Ishikawa (cell line): ENCODE data around the gene ASPRV1.

Source experiments
- CEBPB ChIP-seq: IDR thresholded peaks from 2 replicates; pipeline ENCODE4 v1.6.1; 2012
- CREB1 ChIP-seq: IDR thresholded peaks from 2 replicates; pipeline ENCODE4 v1.6.1; 2012; ENCODE audit warnings: low read depth
- EGR1 ChIP-seq: IDR thresholded peaks from 2 replicates; pipeline ENCODE4 v1.6.1; 2012
- EP300 ChIP-seq: IDR thresholded peaks from 2 replicates; pipeline ENCODE4 v1.6.1; 2012; ENCODE audit warnings: borderline replicate concordance
- FOXM1 ChIP-seq: IDR thresholded peaks from 2 replicates; pipeline ENCODE4 v1.6.1; 2012; ENCODE audit warnings: low read depth, borderline replicate concordance
- NFIC ChIP-seq: IDR thresholded peaks from 2 replicates; pipeline ENCODE4 v1.6.1; 2012
- RAD21 ChIP-seq: IDR thresholded peaks from 2 replicates; pipeline ENCODE4 v1.6.1; 2012; ENCODE audit warnings: low read depth
- TAF1 ChIP-seq: IDR thresholded peaks from 2 replicates; pipeline ENCODE4 v1.6.1; 2012; ENCODE audit warnings: low read depth, mild to moderate bottlenecking
- TCF12 ChIP-seq: IDR thresholded peaks from 2 replicates; pipeline ENCODE4 v1.6.1; 2012; ENCODE audit warnings: low read depth
- TEAD4 ChIP-seq: IDR thresholded peaks from 2 replicates; pipeline ENCODE4 v1.6.1; 2012
- YY1 ChIP-seq: IDR thresholded peaks from 2 replicates; pipeline ENCODE4 v1.6.1; 2012; ENCODE audit warnings: low read depth
- ZBTB7A ChIP-seq: IDR thresholded peaks from 2 replicates; pipeline ENCODE4 v1.6.1; 2012; ENCODE audit warnings: low read depth
- TF ChIP-seq, protein P1 (sequence below): IDR thresholded peaks from 2 replicates; pipeline ENCODE4 v1.6.1; 2012
- TF ChIP-seq, protein P2 (sequence below): IDR thresholded peaks from 2 replicates; pipeline ENCODE4 v1.6.1; 2012
- TF ChIP-seq, protein P3 (sequence below): IDR thresholded peaks from 2 replicates; pipeline ENCODE4 v1.6.1; 2012; ENCODE audit warnings: low read depth, mild to moderate bottlenecking

The ASPRV1 gene

DNA sequence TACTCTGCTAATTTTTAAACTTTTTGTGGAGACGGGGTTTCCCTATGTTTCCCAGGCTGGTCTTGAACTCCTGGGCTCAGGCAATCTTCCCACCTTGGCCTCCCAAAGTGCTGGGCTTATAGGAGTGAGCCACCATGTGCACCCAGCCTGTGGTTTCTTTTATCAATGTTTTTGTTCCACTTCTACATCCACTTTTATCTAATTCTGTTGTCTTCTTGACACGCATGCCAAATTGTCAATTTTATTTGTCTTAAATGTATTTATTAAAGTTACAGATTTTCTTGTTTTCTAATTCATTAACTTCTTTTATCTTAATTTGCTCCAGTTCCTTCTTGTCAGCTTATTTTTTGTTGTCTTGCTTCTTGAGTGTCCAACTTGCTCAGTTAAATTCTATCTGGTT is 43.8 kb upstream of the ASPRV1 start:
- TF ChIP-seq CEBPB (no peak), ZBTB7A (no peak), TAF1 (no peak), FOXM1 (no peak), TCF12 (no peak), RAD21 (no peak), CREB1 (no peak), EGR1 (no peak), TEAD4 (no peak), YY1 (no peak), EP300 (no peak), NFIC (no peak)
- TF ChIP-seq, protein P1, sequence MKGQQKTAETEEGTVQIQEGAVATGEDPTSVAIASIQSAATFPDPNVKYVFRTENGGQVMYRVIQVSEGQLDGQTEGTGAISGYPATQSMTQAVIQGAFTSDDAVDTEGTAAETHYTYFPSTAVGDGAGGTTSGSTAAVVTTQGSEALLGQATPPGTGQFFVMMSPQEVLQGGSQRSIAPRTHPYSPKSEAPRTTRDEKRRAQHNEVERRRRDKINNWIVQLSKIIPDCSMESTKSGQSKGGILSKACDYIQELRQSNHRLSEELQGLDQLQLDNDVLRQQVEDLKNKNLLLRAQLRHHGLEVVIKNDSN = no peak
- TF ChIP-seq, protein P2, sequence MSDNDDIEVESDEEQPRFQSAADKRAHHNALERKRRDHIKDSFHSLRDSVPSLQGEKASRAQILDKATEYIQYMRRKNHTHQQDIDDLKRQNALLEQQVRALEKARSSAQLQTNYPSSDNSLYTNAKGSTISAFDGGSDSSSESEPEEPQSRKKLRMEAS = no peak
- TF ChIP-seq, protein P3, sequence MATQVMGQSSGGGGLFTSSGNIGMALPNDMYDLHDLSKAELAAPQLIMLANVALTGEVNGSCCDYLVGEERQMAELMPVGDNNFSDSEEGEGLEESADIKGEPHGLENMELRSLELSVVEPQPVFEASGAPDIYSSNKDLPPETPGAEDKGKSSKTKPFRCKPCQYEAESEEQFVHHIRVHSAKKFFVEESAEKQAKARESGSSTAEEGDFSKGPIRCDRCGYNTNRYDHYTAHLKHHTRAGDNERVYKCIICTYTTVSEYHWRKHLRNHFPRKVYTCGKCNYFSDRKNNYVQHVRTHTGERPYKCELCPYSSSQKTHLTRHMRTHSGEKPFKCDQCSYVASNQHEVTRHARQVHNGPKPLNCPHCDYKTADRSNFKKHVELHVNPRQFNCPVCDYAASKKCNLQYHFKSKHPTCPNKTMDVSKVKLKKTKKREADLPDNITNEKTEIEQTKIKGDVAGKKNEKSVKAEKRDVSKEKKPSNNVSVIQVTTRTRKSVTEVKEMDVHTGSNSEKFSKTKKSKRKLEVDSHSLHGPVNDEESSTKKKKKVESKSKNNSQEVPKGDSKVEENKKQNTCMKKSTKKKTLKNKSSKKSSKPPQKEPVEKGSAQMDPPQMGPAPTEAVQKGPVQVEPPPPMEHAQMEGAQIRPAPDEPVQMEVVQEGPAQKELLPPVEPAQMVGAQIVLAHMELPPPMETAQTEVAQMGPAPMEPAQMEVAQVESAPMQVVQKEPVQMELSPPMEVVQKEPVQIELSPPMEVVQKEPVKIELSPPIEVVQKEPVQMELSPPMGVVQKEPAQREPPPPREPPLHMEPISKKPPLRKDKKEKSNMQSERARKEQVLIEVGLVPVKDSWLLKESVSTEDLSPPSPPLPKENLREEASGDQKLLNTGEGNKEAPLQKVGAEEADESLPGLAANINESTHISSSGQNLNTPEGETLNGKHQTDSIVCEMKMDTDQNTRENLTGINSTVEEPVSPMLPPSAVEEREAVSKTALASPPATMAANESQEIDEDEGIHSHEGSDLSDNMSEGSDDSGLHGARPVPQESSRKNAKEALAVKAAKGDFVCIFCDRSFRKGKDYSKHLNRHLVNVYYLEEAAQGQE = no peak

DNA sequence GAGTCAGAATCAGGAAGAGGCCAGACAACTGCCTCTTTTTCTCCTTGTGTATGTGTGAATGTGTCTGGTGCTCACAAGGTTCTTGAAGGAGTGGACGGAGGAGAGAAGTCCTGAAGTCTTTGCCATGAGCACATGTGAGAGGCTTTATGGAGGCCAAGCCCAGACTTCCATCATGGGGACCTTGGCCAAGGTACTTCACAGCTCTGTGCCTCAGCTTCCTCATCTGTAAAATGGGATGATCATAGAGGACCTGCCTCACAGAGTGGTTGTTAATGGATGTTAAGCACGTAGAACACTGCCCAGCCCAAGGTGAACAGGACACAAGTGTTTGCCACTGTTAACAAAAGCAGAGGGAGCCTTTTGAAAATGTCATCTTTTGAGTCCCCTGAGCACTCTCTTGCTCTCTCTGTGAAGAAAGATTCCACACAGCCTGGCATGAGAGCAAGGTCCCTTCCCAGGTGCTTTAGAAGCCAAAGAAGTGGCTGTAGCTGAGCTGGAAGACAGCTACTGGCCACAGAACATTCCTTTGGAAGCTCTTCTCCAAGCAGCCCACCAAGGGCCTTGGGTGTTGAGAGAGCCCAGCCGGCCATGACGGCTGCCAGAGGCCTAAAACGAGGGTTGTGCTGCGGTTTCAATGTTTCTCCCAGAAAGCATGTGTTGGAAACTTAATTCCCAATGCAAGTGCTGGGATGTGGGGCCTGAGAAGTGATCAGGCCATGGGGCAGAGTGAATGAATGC is 41.8 kb upstream of the ASPRV1 start:
- TF ChIP-seq, protein P1 = no peak
- no peak for TF ChIP-seq EGR1

DNA sequence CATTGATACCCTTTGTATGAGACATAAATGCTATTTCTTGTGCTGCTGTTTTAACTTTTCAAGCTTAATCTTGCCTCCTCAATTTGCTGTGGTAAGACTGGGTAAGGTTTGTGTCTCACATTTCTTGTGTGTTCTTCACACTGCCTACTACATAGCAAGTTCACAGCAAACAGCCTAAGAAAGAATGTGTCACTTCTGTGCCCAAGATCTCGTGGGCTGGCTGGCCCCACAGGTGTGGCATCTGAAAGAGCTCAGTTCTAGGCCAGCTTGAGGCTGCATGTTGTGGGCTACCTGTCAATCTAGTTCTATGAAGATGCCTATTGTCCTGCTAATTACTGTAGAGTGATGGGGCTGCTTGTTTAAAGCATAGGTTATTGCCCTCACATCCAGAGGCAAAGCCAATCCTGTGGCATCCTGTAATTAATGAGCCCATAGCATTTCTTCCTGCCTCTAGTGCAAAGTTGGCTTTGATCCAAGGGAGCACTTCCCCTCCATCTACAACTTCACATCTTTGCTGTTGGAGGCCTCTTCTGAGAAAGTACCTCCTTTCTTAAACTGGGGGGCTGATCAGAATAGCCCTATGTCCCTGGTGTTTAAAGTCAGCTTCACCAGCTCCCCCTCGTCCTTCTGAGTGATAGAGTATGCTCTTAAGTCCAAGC is 40.9 kb upstream of the ASPRV1 start:
- TF ChIP-seq, protein P1 = no peak
- TF ChIP-seq YY1 (no peak), RAD21 (no peak), TAF1 (no peak), TCF12 (no peak), TEAD4 (no peak), EGR1 (no peak), CEBPB (no peak), FOXM1 (no peak), NFIC (no peak; the same call in 1 of the 2 replicates), EP300 (no peak), CREB1 (no peak), ZBTB7A (no peak)
- TF ChIP-seq, protein P2 = no peak
- TF ChIP-seq, protein P3 = no peak

DNA sequence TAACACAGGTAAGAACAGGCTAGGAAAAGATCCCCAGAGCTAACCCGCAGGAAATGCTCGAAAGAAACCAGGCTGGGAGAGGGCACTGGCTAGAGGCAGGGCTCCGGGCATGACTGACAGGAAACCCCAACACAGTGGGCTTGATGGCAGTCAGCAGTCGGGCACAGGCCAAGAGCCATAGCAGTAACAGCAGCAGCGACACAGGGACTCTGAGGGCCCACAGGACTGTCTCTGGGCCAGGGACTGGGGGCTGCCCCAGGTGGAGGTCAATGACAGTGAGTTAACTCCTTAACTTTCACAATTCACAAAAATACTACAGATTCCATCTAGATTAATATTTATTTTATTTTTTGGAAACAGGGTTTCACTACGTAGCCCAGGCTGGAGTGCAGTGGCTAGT is 37.3 kb upstream of the ASPRV1 start:
- TF ChIP-seq EGR1 (no peak), TAF1 (no peak), CREB1 (no peak), ZBTB7A (no peak), TCF12 (no peak), TEAD4 (no peak), CEBPB (no peak), EP300 (no peak), YY1 (no peak), RAD21 (no peak), FOXM1 (no peak), NFIC (no peak)
- TF ChIP-seq, protein P2 = no peak
- TF ChIP-seq, protein P3 = no peak
- TF ChIP-seq, protein P1 = no peak
